Testis (tissue), 3 donors: ENCODE data around the gene PTPRE. TPM values are rescaled to one million over a fixed set of nuclear protein-coding genes. Genes with fewer than 3 reads are reported as not detected.

Experiments
- DNase-seq: peaks from one replicate; pipeline ENCODE4 v3.0.0-alpha.2; 2019
- H3K27ac ChIP-seq, 2 donors: fragments of 200-600 bp; sonication (generic); one replicate each; pipeline ENCODE4 v1.5.1; 2019
- H3K27me3 ChIP-seq: fragments of 200-600 bp; sonication (generic); one replicate; pipeline ENCODE4 v1.5.1; 2019
- H3K36me3 ChIP-seq: fragments of 200-600 bp; sonication (generic); one replicate; pipeline ENCODE4 v1.5.1; 2017; ENCODE audit warnings: low read depth; ENCODE audit errors: missing control alignments
- H3K4me1 ChIP-seq: fragments of 200-600 bp; sonication (generic); one replicate; pipeline ENCODE4 v1.5.1; 2019
- H3K4me3 ChIP-seq, 2 donors: fragments of 200-600 bp; sonication (generic); one replicate each; pipeline ENCODE4 v1.5.1; 2017 to 2019
- H3K9me3 ChIP-seq: fragments of 200-600 bp; sonication (generic); one replicate; pipeline ENCODE4 v1.5.1; 2017
- CTCF ChIP-seq, 3 experiments: fragments of 450-650 bp in 2 of 3; fragments of 200-600 bp in 1 of 3; sonication (generic) in 1 of 3; IDR thresholded peaks; one replicate each; pipeline ENCODE4 v1.5.1; 2016 to 2019; ENCODE audit warnings: antibody characterized with exemption in 3 of 3, mild to moderate bottlenecking in 2 of 3, moderate library complexity in 1 of 3
- POLR2A ChIP-seq: fragments of 450-650 bp; IDR thresholded peaks from one replicate; pipeline ENCODE4 v1.6.1; 2017; ENCODE audit warnings: antibody characterized with exemption, mild to moderate bottlenecking, moderate library complexity
- WGBS, 2 donors: methylation state at CpG; one replicate each; pipeline ENCODE4 v1.1.5; 2018; 5-methylcytosine and 5-hydroxymethylcytosine counted together
- intact Hi-C: fragments of 100-400 bp; cut with DNase I; formaldehyde crosslinking; loops from one replicate; pipeline ENCODE4 v1.15.1; 2023; ENCODE audit warnings: low total_unique reads
- polyA plus RNA-seq: library from polyadenylated mRNA; stranded (reverse); fragments of 350-450 nt; fragmentation: Illumina TruSeq; extraction: RNeasy Lipid Tissue Mini Kit (QIAGEN cat#74804); gene quantifications from one replicate; pipeline ENCODE4 v1.2.3, GENCODE V29; 2014; ENCODE audit warnings: low read depth, low replicate concordance; ENCODE audit not compliant: insufficient read depth
- total RNA-seq, 2 donors: library from RNA; depleted of rRNA; stranded (reverse); fragments of >200 nt; gene quantifications; one replicate each; pipeline ENCODE4 v1.2.3, GENCODE V29; 2016

The PTPRE gene
- total and polyA plus RNA-seq, 3 donors from 2014 or later = 10.0 to 26.6 (median 15.3) TPM

- TF ChIP-seq CTCF (IDR thresholded peaks at IDR 0.05) (no peak), POLR2A (no peak)
- no peak for DNase-seq
- intact Hi-C loops = loop anchor here (5.0 to 10.0 kb wide), 2 partner anchors 107 to 160 kb away; no protein-coding TSS in a partner anchor
- H3K36me3 ChIP-seq = no peaks in the 10 kb centered on the region
- no peaks in the 10 kb centered on the region for H3K9me3 ChIP-seq
- H3K4me3 ChIP-seq = no peak overlapping the region
- no peak overlapping the region for H3K27ac ChIP-seq
- no peaks in the 10 kb centered on the region for H3K4me1 ChIP-seq
- H3K27me3 ChIP-seq = no peaks in the 10 kb centered on the region
- WGBS, 2 donors = 79 to 86% methylated on average over 10 to 14 of the region's 14 CpGs
Measured at GRCh38 chr10:127905001-127905847, 1.7 kb upstream of the PTPRE start.

GRCh38 chr10:127905848-127906261 is 1.0 kb upstream of the PTPRE start:
- Histone ChIP-seq H3K27ac (no peak overlapping the region), H3K4me3 (no peak overlapping the region), H3K9me3 (no peaks in the 10 kb centered on the region), H3K27me3 (no peaks in the 10 kb centered on the region), H3K4me1 (no peaks in the 10 kb centered on the region), H3K36me3 (no peaks in the 10 kb centered on the region)
- WGBS, 2 donors = 66 to 73% methylated on average over 9 to 10 of the region's 10 CpGs
- no peak for DNase-seq
- intact Hi-C loops = loop anchor here (5.0 to 10.0 kb wide), 2 partner anchors 106 to 159 kb away; no protein-coding TSS in a partner anchor
- TF ChIP-seq POLR2A (no peak), CTCF (IDR thresholded peaks at IDR 0.05) (no peak)

- WGBS, 2 donors = 1 to 2% methylated on average over 13 to 38 of the region's 65 CpGs
- peak; percentile 38 for DNase-seq
- H3K4me1 ChIP-seq = no peaks in the 10 kb centered on the region
- H3K4me3 ChIP-seq = peak overlapping the region; percentile 63 to 64
- no peaks in the 10 kb centered on the region for H3K36me3 ChIP-seq
- H3K27ac ChIP-seq = peak overlapping the region; percentile 10 to 68
- TF ChIP-seq CTCF (IDR thresholded peaks at IDR 0.05) = no peak
- TF ChIP-seq POLR2A = no peak
- H3K27me3 ChIP-seq = no peaks in the 10 kb centered on the region
- no peaks in the 10 kb centered on the region for H3K9me3 ChIP-seq
- intact Hi-C loops = loop anchor here (5.0 to 10.0 kb wide), 2 partner anchors 105 to 157 kb away; no protein-coding TSS in a partner anchor
Measured at GRCh38 chr10:127907411-127908105, 655 bp downstream of the PTPRE start.

GRCh38 chr10:127908106-127908958 is 1.4 kb downstream of the PTPRE start:
- Histone ChIP-seq H3K36me3 (no peaks in the 10 kb centered on the region), H3K27me3 (no peaks in the 10 kb centered on the region), H3K4me1 (no peaks in the 10 kb centered on the region), H3K4me3 (peak overlapping the region; percentile 63 to 64), H3K9me3 (no peaks in the 10 kb centered on the region), H3K27ac (no peak overlapping the region)
- no peak for TF ChIP-seq CTCF (IDR thresholded peaks at IDR 0.05)
- no peak for TF ChIP-seq POLR2A
- intact Hi-C loops = loop anchor here (5.0 to 10.0 kb wide), 2 partner anchors 104 to 156 kb away; no protein-coding TSS in a partner anchor
- DNase-seq = no peak
- 52 to 62% methylated on average over 11 to 13 of the region's 13 CpGs for WGBS, 2 donors
